Trophoblast cell (in vitro differentiated cells and primary cell): ENCODE results near the gene ASF1B.

ENCODE experiments used
- DNase-seq, 2 donors: peaks; one replicate each; pipeline ENCODE4 v3.0.0-alpha.2; 2016
- H2AFZ ChIP-seq: 2 replicates; pipeline ENCODE4 v1.6.1; 2013; ENCODE audit warnings: low read length, moderate library complexity, mild to moderate bottlenecking; ENCODE audit not compliant: insufficient read depth, poor library complexity
- H2AK5ac ChIP-seq: 2 replicates; pipeline ENCODE4 v1.6.1; 2013; ENCODE audit warnings: mild to moderate bottlenecking, low read length
- H2BK120ac ChIP-seq: 2 replicates; pipeline ENCODE4 v1.6.1; 2013; ENCODE audit warnings: low read length, mild to moderate bottlenecking, moderate library complexity; ENCODE audit not compliant: insufficient read depth, poor library complexity
- H2BK12ac ChIP-seq: 2 replicates; pipeline ENCODE4 v1.6.1; 2013; ENCODE audit warnings: mild to moderate bottlenecking, low read length, moderate library complexity
- H2BK5ac ChIP-seq: 2 replicates; pipeline ENCODE4 v1.6.1; 2013; ENCODE audit warnings: low read length, low read depth, moderate library complexity, mild to moderate bottlenecking; ENCODE audit not compliant: poor library complexity
- H3K14ac ChIP-seq: 2 replicates; pipeline ENCODE4 v1.6.1; 2013; ENCODE audit warnings: mild to moderate bottlenecking, low read length
- H3K18ac ChIP-seq: 2 replicates; pipeline ENCODE4 v1.6.1; 2013; ENCODE audit warnings: mild to moderate bottlenecking, low read length
- H3K23ac ChIP-seq: 2 replicates; pipeline ENCODE4 v1.6.1; 2013; ENCODE audit warnings: low read length
- H3K27ac ChIP-seq: 2 replicates; pipeline ENCODE4 v1.5.1; 2013; ENCODE audit warnings: low read depth, mild to moderate bottlenecking, inconsistent platforms, low read length, moderate library complexity
- H3K27me3 ChIP-seq: 2 replicates; pipeline ENCODE4 v1.6.1; 2013; ENCODE audit warnings: inconsistent platforms, mild to moderate bottlenecking, low read length, moderate library complexity; ENCODE audit not compliant: insufficient read depth
- H3K36me3 ChIP-seq, 2 experiments: 1 replicate in 1 of 2; 2 replicates in 1 of 2; pipeline ENCODE4 v1.6.1; 2013; ENCODE audit warnings: low read length in 2 of 2, mild to moderate bottlenecking in 2 of 2, moderate library complexity in 1 of 2; ENCODE audit not compliant: insufficient read depth in 2 of 2, control insufficient read depth in 1 of 2
- H3K4ac ChIP-seq: 2 replicates; pipeline ENCODE4 v1.6.1; 2013; ENCODE audit warnings: low read depth, mild to moderate bottlenecking, low read length, moderate library complexity
- H3K4me1 ChIP-seq, 2 experiments: 1 replicate in 1 of 2; 2 replicates in 1 of 2; pipeline ENCODE4 v1.6.1; 2013; ENCODE audit warnings: low read length in 2 of 2, mild to moderate bottlenecking in 2 of 2, moderate library complexity in 1 of 2; ENCODE audit not compliant: insufficient read depth in 2 of 2, control insufficient read depth in 1 of 2
- H3K4me2 ChIP-seq: 2 replicates; pipeline ENCODE4 v1.6.1; 2013; ENCODE audit warnings: inconsistent platforms, mild to moderate bottlenecking, low read length, moderate library complexity
- H3K4me3 ChIP-seq: 2 replicates; pipeline ENCODE4 v1.5.1; 2013; ENCODE audit warnings: mild to moderate bottlenecking, low read depth, low read length, inconsistent platforms
- H3K79me1 ChIP-seq: one replicate; pipeline ENCODE4 v1.6.1; 2013; ENCODE audit warnings: low read length
- H3K79me2 ChIP-seq: 2 replicates; pipeline ENCODE4 v1.6.1; 2013; ENCODE audit warnings: low read length, mild to moderate bottlenecking; ENCODE audit not compliant: control insufficient read depth, insufficient read depth, poor library complexity
- H3K9ac ChIP-seq: 2 replicates; pipeline ENCODE4 v1.6.1; 2013; ENCODE audit warnings: mild to moderate bottlenecking, low read length
- H3K9me3 ChIP-seq: 2 replicates; pipeline ENCODE4 v1.6.1; 2013; ENCODE audit warnings: low read depth, mild to moderate bottlenecking, control low read depth, inconsistent platforms, low read length; ENCODE audit not compliant: insufficient read depth
- H4K12ac ChIP-seq: 2 replicates; pipeline ENCODE4 v1.6.1; 2013; ENCODE audit warnings: low read depth, mild to moderate bottlenecking, low read length, moderate library complexity
- H4K8ac ChIP-seq: 2 replicates; pipeline ENCODE4 v1.6.1; 2013; ENCODE audit warnings: low read depth, mild to moderate bottlenecking, low read length, moderate library complexity
- H4K91ac ChIP-seq: one replicate; pipeline ENCODE4 v1.6.1; 2013; ENCODE audit warnings: low read depth, mild to moderate bottlenecking, low read length, moderate library complexity
- WGBS: extraction: QIAGEN DNeasy Blood & Tissue Kit; methylation state at CpG from one replicate; pipeline ENCODE4 v1.1.7; 2013; ENCODE audit warnings: missing lambda C conversion rate; ENCODE audit not compliant: insufficient read length, insufficient coverage; ENCODE audit errors: extremely low coverage; 5-methylcytosine and 5-hydroxymethylcytosine counted together

Gene ASF1B

DNA sequence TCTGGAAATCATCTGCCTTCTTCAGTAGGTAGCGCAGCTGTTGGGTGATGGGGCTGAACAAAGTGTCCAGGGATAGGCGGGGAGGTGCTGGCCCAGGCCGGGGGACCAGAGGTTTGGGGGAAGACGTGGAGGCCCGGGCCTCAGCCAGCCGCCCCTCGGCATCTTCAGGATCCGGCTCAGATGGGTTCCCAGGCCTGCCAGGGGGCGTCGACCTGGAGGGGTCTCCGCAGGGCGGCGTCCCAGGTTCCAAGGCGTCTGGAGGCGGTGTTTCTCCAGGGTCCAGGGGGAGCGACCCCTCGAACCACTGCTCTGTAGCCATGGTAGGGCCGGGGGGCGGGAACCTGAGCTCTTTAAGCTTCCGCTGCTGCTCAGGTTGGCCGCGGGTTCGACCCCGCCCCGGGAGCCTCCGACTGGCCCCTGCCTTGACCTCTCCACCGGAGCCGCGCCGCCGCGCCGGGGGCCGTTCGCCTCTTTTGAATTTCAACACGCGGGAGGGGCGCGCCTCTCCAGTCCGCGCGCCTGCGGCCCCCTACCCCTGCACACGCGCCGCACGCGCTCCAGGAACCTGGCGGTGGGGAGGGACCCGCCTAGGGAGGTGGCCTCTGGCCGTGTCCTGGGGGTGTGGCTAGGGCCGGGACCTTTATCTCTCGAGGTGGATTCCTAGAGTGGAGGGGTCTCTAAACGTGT lies 50.9 kb downstream of the ASF1B start, which contains the start of gene C19orf67:
C19orf67 (minus strand) TSS at position 475 of the 687 bp plus-strand sequence; CDS start at position 319, 156 bp downstream.
- Histone ChIP-seq H2AFZ (no peak within 1 kb of the TSS), H4K91ac (peak within 1 kb of the TSS; percentile 21), H2BK12ac (no peak within 1 kb of the TSS), H3K4me2 (peak within 1 kb of the TSS; percentile 57), H3K27me3 (no peaks in the 10 kb centered on the region), H3K23ac (no peak within 1 kb of the TSS), H3K79me2 (peaks cover 9% of the 10 kb centered on the region), H3K36me3 (peaks cover 17 to 18% of the 10 kb centered on the region in 2 experiments), H2AK5ac (no peak within 1 kb of the TSS), H3K27ac (no peak within 1 kb of the TSS), H2BK120ac (no peak within 1 kb of the TSS), H3K14ac (no peak within 1 kb of the TSS), H2BK5ac (no peak within 1 kb of the TSS), H3K9ac (no peak within 1 kb of the TSS), H3K4ac (no peak within 1 kb of the TSS), H3K4me1 (peaks cover 7 to 12% of the 10 kb centered on the region in 2 experiments), H4K8ac (peak within 1 kb of the TSS; percentile 25), H3K4me3 (no peak within 1 kb of the TSS), H3K9me3 (no peaks in the 10 kb centered on the region), H4K12ac (peak within 1 kb of the TSS; percentile 32), H3K79me1 (peaks cover 12% of the 10 kb centered on the region), H3K18ac (no peak within 1 kb of the TSS)
- peak in 1 of 2 donors; percentile 40 for DNase-seq
- no CpG with 5 or more reads among the region's 54 CpGs for WGBS

DNA sequence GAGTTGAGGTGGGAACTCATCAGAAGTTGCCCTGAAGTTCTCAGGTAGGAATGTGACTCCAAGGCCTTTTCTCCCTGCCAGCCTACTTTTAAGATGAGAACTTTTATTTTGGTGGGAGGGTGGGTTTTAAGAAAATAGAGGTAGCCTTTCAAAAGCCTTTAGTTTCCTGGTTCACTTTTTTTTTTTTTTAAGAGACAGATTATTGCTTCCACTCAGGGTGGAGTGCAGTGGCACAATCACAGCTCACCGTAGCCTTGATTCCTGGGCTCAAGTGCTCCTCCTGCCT lies 53.8 kb downstream of the ASF1B start:
- Histone ChIP-seq H4K12ac (no peak overlapping the region), H3K79me2 (peaks cover 6% of the 10 kb centered on the region), H3K23ac (no peak overlapping the region), H3K9ac (no peak overlapping the region), H2BK120ac (no peak overlapping the region), H3K36me3 (peaks cover 4 to 5% of the 10 kb centered on the region in 2 experiments), H3K27me3 (no peaks in the 10 kb centered on the region), H2BK12ac (no peak overlapping the region), H4K91ac (no peak overlapping the region), H3K18ac (no peak overlapping the region), H3K4me2 (peak overlapping the region; percentile 96), H2AK5ac (no peak overlapping the region), H3K79me1 (peaks cover 10% of the 10 kb centered on the region), H3K4me3 (no peak overlapping the region), H3K27ac (no peak overlapping the region), H2AFZ (no peak overlapping the region), H3K4ac (no peak overlapping the region), H2BK5ac (no peak overlapping the region), H3K9me3 (no peaks in the 10 kb centered on the region), H3K14ac (no peak overlapping the region), H3K4me1 (peaks cover 4 to 8% of the 10 kb centered on the region in 2 experiments), H4K8ac (no peak overlapping the region)
- DNase-seq, result no peak
- WGBS, result no CpG with 5 or more reads among the region's 1 CpG

DNA sequence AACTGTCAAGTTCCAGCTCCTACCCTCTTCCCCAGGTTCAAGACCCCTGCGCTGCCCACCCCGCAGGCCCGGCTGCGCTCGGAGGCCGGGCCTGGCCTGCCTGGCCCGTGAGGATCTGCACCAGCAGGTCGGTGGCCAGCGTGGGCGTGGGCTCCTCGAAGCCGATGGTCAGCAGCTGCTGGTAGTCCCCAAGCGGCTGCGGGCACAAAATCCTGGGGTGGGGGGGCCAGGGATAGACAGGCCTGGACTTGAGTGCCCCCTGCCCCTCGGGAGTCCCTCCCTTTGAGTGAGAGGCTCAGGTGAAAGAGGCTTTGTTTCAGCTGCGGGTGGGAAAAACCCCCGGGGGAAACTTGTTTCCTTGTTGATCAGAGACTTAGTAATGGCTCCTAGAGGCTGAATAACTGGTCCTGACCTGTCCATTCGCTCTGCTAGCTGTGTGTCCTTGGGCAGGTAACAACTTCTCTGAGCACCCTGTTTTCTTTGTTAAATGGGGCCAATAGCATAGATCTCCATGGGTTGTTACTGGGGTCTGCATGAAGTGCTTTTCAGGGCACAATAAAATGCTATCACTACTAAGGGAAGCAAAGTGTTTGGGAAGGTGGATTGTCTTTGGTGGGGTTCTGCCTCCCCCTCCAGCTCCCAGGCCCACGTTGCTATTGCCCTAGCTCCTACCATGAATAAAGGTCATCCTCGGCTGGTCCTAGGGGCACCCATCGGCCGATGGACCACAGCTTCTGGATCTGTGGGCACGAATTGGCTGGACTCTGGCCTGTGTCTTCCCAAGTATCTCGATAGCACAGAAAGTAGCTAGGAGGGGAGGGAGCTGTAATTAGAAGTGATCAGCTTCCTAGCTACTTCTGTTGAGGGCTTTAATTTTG lies 54.4 kb downstream of the ASF1B start:
- no CpG with 5 or more reads among the region's 24 CpGs for WGBS
- Histone ChIP-seq H3K4ac (peak overlapping the region; percentile 66), H3K79me2 (peaks cover 6% of the 10 kb centered on the region), H3K4me2 (peak overlapping the region; percentile 96), H3K4me3 (peak overlapping the region; percentile 86), H2AFZ (peak overlapping the region; percentile 85), H3K4me1 (peaks cover 4 to 8% of the 10 kb centered on the region in 2 experiments), H3K79me1 (peaks cover 10% of the 10 kb centered on the region), H4K91ac (peak overlapping the region; percentile 94), H3K23ac (no peak overlapping the region), H3K9ac (peak overlapping the region; percentile 86), H2BK5ac (peak overlapping the region; percentile 67), H3K9me3 (no peaks in the 10 kb centered on the region), H2BK12ac (peak overlapping the region; percentile 59), H3K27ac (peak overlapping the region; percentile 78), H3K14ac (peak overlapping the region; percentile 85), H4K12ac (peak overlapping the region; percentile 94), H2AK5ac (peak overlapping the region; percentile 88), H3K27me3 (no peaks in the 10 kb centered on the region), H3K18ac (peak overlapping the region; percentile 89), H3K36me3 (peaks cover 2 to 5% of the 10 kb centered on the region in 2 experiments), H2BK120ac (peak overlapping the region; percentile 81), H4K8ac (peak overlapping the region; percentile 88)
- peak; percentile 85 to 89 for DNase-seq

- no peak overlapping the region for H3K23ac ChIP-seq
- H4K91ac ChIP-seq, result peak overlapping the region; percentile 94
- H3K27ac ChIP-seq, result peak overlapping the region; percentile 78
- peak; percentile 96 to 100 for DNase-seq
- H3K27me3 ChIP-seq, result no peaks in the 10 kb centered on the region
- no CpG with 5 or more reads among the region's 50 CpGs for WGBS
- H4K8ac ChIP-seq, result peak overlapping the region; percentile 88
- H3K4me2 ChIP-seq, result peak overlapping the region; percentile 97
- peak overlapping the region; percentile 88 for H3K9ac ChIP-seq
- peak overlapping the region; percentile 86 for H3K4me3 ChIP-seq
- peak overlapping the region; percentile 72 for H3K4ac ChIP-seq
- peaks cover 6% of the 10 kb centered on the region for H3K79me2 ChIP-seq
- H3K79me1 ChIP-seq, result peaks cover 10% of the 10 kb centered on the region
- peak overlapping the region; percentile 87 for H2AK5ac ChIP-seq
- H3K18ac ChIP-seq, result peak overlapping the region; percentile 89
- H3K14ac ChIP-seq, result peak overlapping the region; percentile 85
- H3K36me3 ChIP-seq, result peaks cover 0 to 2% of the 10 kb centered on the region in 2 experiments
- peak overlapping the region; percentile 67 for H2BK5ac ChIP-seq
- peaks cover 4 to 8% of the 10 kb centered on the region in 2 experiments for H3K4me1 ChIP-seq
- no peak overlapping the region for H2BK12ac ChIP-seq
- peak overlapping the region; percentile 88 for H2AFZ ChIP-seq
- peak overlapping the region; percentile 94 for H4K12ac ChIP-seq
- peak overlapping the region; percentile 81 for H2BK120ac ChIP-seq
- no peaks in the 10 kb centered on the region for H3K9me3 ChIP-seq
Observed at GRCh38 chr19:14080887-14081796, 55.2 kb downstream of the ASF1B start.
